Measurements from ENCODE around the gene NRAP. TPM values are rescaled to one million over a fixed set of nuclear protein-coding genes. Genes with fewer than 3 reads are reported as not detected.

NRAP gene
- polyA plus RNA-seq, 1 donor (not counting 4 experiments of a cell fraction or from before 2014, with no cell fraction given): not detected

- Histone ChIP-seq H3K9me3 (ENCODE audit: control insufficient read depth, low read depth, low read length) (no peaks in the 10 kb centered on the region), H3K27me3 (ENCODE audit: control insufficient read depth, extremely low read depth, insufficient read depth, low read length) (no peaks in the 10 kb centered on the region), H3K4me2 (ENCODE audit: control insufficient read depth, extremely low read depth, insufficient read depth, low read depth, low read length) (no peak overlapping the region), H3K4me1 (ENCODE audit: control insufficient read depth, extremely low read depth, insufficient read depth, low read length) (no peaks in the 10 kb centered on the region), H3K27ac (ENCODE audit: control insufficient read depth, insufficient read depth, low read length) (no peak overlapping the region), H3K4me3 (ENCODE audit: control insufficient read depth in 2 of 3, extremely low read depth in 1 of 3, insufficient read depth in 2 of 3, low read depth in 1 of 3, low read length in 3 of 3) (no peak overlapping the region), H4K20me1 (ENCODE audit: control insufficient read depth, extremely low read depth, insufficient read depth, low read length) (no peaks in the 10 kb centered on the region), H2AFZ (ENCODE audit: control insufficient read depth, low read length) (no peak overlapping the region), H3K9ac (ENCODE audit: control insufficient read depth, extremely low read depth, insufficient read depth, low read length) (no peak overlapping the region), H3K9me1 (ENCODE audit: control insufficient read depth, extremely low read depth, insufficient read depth, low read length) (no peaks in the 10 kb centered on the region), H3K79me2 (ENCODE audit: control insufficient read depth, insufficient read depth, low read length) (no peaks in the 10 kb centered on the region), H3K36me3 (ENCODE audit: control insufficient read depth in 2 of 2, extremely low read depth in 1 of 2, insufficient read depth in 2 of 2, low read length in 2 of 2) (no peaks in the 10 kb centered on the region)
- FAIRE-seq: no peak
- TF ChIP-seq CTCF (optimal IDR thresholded peaks at IDR 0.05 in 1 of 3, IDR thresholded peaks at IDR 0.05 in 1 of 3, conservative IDR thresholded peaks at IDR 0.05 in 1 of 3; ENCODE audit: extremely low read depth in 1 of 3, insufficient read depth in 2 of 3, low read length in 3 of 3) (no peak), EZH2 (IDR thresholded peaks at IDR 0.05; ENCODE audit: low read length) (no peak)
- DNase-seq (ENCODE audit: low read depth, low spot score): no peak
- dilution Hi-C loops (cut with MboI; ENCODE audit: extremely low pct_ligation_motif_present, low sequenced_read_pairs): no loop called here
Measured at GRCh38 chr10:113630929-113631533, 32.8 kb downstream of the NRAP start.

DNA sequence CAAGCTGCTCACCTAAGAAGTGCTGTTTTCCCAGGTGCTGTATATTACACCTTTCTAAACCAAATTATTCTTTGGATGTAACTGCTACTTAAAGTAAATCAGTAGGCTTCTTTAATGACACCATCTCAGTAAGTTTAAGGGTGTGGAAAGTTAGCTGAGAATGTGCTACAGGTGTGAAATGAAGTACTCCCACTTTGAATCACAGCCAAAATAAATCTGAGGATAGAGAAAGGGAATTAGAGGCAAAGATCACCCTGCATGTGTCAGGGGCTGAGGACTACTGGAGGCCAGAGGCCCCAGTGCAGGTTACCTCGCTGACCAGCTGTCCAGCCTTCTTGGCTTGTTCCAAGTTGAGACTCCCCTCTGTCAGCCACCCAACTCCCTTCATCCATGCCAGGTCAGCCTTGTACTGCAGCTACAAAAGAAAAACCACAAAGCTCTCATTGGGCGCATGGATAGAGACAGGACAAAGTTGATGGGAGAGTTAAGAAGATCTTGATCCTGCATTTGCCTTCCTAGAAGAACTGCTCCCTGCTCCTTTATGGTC is 35.2 kb downstream of the NRAP start:
- Histone ChIP-seq H3K4me3 (ENCODE audit: control insufficient read depth in 2 of 3, extremely low read depth in 1 of 3, insufficient read depth in 2 of 3, low read depth in 1 of 3, low read length in 3 of 3) (no peak overlapping the region), H3K4me2 (ENCODE audit: control insufficient read depth, extremely low read depth, insufficient read depth, low read depth, low read length) (no peak overlapping the region), H4K20me1 (ENCODE audit: control insufficient read depth, extremely low read depth, insufficient read depth, low read length) (no peaks in the 10 kb centered on the region), H3K9ac (ENCODE audit: control insufficient read depth, extremely low read depth, insufficient read depth, low read length) (no peak overlapping the region), H3K27me3 (ENCODE audit: control insufficient read depth, extremely low read depth, insufficient read depth, low read length) (no peaks in the 10 kb centered on the region), H3K36me3 (ENCODE audit: control insufficient read depth in 2 of 2, extremely low read depth in 1 of 2, insufficient read depth in 2 of 2, low read length in 2 of 2) (no peaks in the 10 kb centered on the region), H3K9me1 (ENCODE audit: control insufficient read depth, extremely low read depth, insufficient read depth, low read length) (no peaks in the 10 kb centered on the region), H3K27ac (ENCODE audit: control insufficient read depth, insufficient read depth, low read length) (no peak overlapping the region), H3K4me1 (ENCODE audit: control insufficient read depth, extremely low read depth, insufficient read depth, low read length) (no peaks in the 10 kb centered on the region), H3K79me2 (ENCODE audit: control insufficient read depth, insufficient read depth, low read length) (no peaks in the 10 kb centered on the region), H2AFZ (ENCODE audit: control insufficient read depth, low read length) (no peak overlapping the region), H3K9me3 (ENCODE audit: control insufficient read depth, low read depth, low read length) (no peaks in the 10 kb centered on the region)
- dilution Hi-C loops (cut with MboI; ENCODE audit: extremely low pct_ligation_motif_present, low sequenced_read_pairs): no loop called here
- FAIRE-seq (no peak), DNase-seq (ENCODE audit: low read depth, low spot score) (no peak)
- TF ChIP-seq CTCF (optimal IDR thresholded peaks at IDR 0.05 in 1 of 3, IDR thresholded peaks at IDR 0.05 in 1 of 3, conservative IDR thresholded peaks at IDR 0.05 in 1 of 3; ENCODE audit: extremely low read depth in 1 of 3, insufficient read depth in 2 of 3, low read length in 3 of 3) (no peak), EZH2 (IDR thresholded peaks at IDR 0.05; ENCODE audit: low read length) (no peak)
